GM18868 (cell line): ENCODE results near the gene SLC15A2.

Source experiments
- ATAC-seq: cut with Tn5 transposase; IDR thresholded peaks from one replicate; pipeline ENCODE4 v1.9.1; 2021; ENCODE audit warnings: mild to moderate bottlenecking, moderate library complexity; ENCODE audit not compliant: unreplicated experiment

SLC15A2 gene

DNA sequence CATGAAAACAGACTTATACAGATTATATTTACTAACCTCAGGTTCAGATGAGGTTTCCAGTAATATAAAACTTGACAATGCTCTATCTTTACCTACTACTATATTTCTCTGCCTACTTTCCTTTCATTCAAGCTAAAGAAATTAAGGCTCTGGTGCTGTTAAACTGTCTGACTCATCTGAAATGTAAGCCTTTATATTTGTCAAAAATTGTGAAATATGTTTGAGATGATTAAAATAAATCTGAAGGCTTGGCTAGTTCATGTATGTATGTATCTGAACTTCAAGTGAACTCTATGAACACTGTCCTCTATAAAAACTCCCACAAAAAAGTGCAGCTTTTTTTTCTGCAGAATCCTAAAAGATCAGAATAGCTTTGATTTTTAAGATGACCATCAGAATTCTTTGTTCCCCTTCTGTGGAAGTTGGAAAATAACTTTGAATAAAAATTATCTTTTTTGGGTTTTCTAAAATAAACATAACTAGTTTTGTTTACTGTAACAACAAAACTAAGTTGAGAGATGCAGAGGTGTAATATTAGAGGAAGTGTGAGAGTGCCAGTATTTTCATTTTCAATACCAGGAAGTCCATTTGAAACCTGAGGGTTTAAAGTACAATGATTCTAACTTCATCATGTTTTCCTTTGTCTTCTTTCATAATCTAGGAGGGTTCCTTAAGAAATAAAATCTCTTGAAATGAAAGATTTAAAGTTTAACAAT, 85.7 kb downstream of the SLC15A2 start:
- peak; percentile 82 for ATAC-seq

DNA sequence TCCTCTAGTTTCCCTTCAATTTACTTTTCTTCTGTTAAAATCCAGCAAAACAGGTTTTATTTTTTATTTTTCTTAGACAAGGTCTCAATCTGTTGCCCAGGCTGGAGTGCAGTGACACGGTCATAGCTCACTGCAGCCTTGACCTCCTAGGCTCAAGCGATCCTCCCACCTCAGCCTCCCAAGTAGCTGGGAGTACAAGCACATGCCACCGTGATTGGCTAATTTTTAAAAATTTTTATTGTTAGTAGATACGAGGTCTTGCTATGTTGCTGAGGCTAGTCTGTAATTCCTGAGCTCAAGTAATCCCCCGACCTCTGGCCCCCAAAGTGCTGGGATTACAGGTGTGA, 86.2 kb downstream of the SLC15A2 start:
- ATAC-seq: no peak

DNA sequence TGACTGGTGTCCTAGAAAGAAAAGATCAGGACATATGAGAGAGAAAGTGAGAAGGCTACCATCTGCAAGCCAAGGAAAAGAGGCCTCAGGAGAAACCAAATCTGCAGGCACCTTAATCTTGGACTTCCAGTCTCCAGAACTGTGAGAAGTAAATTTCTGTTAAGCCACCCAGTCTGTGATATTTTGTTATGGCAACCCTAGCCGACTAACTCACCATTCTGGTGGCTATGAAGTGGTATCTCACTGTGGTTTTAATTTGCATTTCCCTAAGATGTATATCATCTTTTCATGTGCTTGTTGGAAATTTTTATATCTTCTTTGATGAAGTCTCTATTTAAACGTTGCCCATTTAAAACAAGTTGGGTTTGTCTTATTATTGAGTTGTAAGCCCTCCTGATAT, 87.3 kb downstream of the SLC15A2 start:
- ATAC-seq: no peak

DNA sequence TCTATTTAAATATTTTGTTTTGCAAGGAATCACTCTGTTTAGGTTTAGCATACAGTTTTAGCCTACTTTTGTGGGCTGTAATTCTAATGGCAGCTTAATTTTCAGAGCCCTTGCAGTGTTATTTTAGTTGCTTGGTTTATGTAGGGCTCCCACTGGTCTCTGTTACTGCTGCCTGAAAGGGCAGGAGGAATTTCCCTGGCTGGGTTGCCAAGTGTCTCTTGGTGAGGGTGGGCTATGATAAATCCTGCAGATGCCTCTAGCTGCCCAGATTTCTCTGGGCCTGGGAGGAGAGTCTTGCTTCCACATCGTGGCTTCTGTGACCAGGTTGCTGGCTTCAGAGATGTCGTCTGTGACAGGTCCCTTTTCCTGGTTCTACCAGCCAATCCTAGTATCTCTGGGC, 91.6 kb downstream of the SLC15A2 start:
- no peak for ATAC-seq

DNA sequence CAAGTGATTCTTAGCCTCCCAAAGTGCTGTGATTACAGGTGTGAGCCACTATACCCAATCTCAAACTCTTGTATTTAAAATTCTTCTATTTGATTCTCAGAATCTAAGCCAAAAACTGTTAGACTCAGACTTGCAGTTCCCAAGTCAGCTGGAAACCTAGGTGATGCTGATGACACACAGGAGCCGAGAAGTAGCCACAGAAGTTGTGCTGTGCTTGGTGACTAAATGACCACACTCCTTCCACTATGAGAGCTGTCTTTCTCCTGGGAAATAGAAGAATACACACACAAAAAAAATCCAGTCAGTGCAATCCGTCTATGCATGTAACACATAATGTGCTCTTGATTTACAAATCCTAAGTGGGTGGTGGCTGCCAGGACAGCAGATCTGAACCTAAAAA, 93.9 kb downstream of the SLC15A2 start:
- no peak for ATAC-seq

DNA sequence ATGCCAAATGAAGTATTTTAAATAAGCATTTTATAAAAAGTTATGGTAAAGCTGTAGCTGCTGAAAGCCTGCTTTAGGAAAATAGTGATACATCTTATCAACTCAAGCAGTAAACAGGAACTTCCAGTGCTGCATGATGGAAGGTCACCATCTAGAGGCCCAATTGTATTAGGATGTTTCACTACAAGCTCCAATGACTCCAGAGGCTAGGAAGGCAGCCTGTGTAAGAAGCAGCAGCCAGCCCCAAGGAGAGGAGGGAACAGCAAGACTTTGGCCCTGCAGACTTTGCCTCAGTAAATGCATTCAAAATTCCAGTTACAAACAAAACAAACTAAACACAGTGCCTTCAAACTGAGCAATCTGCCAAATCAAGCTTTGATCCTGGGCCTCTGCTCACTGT, 95.7 kb downstream of the SLC15A2 start:
- no peak for ATAC-seq

DNA sequence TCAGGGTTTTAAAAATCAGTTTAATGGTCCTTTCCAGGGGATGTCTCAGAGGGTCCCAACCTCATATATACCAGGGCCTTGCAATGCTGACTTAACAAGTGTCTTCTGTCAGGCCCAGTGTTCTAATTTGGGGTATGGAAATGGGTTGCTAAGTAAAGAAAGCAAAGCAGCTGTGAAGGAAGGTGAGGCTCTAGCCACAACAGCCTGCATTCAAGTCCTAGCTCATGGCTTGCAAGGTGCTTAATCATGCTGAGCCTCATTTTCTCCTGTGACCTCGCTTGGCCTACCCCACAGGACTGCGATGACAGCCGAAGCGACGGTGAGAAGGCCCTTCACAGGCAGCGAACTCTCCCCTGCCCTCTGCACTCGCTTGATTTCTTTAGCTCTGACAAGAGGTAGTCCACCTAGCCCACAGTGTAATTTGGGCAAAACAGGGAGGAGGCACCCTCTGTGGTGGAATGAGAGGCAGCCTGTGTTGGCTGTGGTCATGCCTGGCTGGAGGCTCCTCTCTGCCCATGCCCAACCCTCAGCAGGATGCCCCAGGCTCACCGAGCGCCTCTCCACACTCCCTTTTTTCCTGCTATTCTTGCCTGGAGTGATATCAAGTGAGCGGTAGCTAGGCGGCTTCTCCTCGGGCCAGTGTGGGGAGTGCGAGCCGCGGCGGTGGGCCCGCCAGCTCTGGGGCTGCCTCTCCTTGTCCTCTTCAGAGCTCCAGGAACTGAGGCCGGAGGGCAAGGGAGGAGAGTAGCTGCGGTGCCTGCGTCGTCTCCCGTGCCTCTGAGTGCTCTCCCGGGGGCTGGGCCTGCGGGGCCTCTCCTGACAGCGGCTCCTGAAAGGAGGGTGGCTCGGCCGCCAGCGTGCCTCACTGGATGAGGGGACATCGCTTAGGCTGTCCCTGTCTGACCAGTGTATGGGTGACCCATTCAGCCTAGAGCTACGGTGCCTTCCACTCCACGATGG, 98.7 kb downstream of the SLC15A2 start:
- peak; percentile 55 for ATAC-seq
